GM12891 (cell line): ENCODE data around the gene MEAF6.
A peak's percentile ranks its signal among the peaks of the same experiment; 100 is the strongest.

Experiments used
- POLR2A ChIP-seq: IDR thresholded peaks from 2 replicates; pipeline ENCODE4 v1.6.1; 2011; ENCODE audit warnings: low read depth, low read length, control low read depth
- SPI1 ChIP-seq: IDR thresholded peaks from 2 replicates; pipeline ENCODE4 v1.6.1; 2011; ENCODE audit warnings: low read depth, low read length, control low read depth
- TAF1 ChIP-seq: IDR thresholded peaks from 2 replicates; pipeline ENCODE4 v1.6.1; 2011; ENCODE audit warnings: low read depth, low read length, control low read depth

DNA sequence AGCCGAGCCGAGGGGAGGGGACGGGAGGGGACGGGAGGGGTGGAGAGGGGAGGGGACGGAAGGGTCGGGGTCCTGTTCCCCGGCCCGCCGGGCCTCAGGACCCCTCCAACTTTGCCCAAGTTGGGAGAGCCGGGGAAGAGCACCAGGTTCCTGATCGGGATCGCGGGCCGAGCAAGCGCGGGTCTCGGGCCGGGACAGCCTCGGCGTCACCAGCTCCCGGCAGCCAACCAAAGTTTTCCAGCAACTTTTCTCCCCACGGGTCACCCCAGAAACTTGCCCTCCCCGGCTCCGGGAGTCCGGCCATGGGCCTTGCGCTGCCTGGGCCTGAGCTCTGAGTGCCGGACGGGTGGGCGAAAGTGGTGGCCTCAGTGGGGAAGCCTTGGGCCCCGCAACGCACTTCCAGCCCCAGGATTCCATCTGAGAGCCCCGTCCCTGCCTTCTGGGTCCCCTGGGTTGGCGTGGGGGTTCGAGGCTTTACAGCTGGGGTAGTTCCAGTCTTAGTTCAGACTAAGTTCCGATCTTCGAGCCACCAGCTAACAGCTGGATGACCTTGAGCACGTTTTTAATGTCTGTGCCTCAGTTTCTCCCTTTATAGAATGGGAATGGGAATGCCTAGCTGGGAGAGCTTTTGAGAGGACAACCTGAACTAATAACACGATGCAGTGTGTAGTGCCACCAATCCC is 39.7 kb downstream of the MEAF6 start:
- TF ChIP-seq POLR2A (peak; percentile 47; the same call in 1 of the 2 replicates), TAF1 (no peak), SPI1 (no peak)
